DOHH2 (cell line): ENCODE data around the gene MRGPRF.

Experiments
- CTCF ChIP-seq: fragments of 200-600 bp; sonication (generic); IDR thresholded peaks from one replicate; pipeline ENCODE4 v1.5.1; 2014; ENCODE audit warnings: antibody characterized with exemption, mild to moderate bottlenecking, low read depth, low read length; ENCODE audit not compliant: poor library complexity, severe bottlenecking
- EZH2phosphoT487 ChIP-seq: fragments of 200-600 bp; sonication (generic); IDR thresholded peaks from 2 replicates; pipeline ENCODE4 v1.6.1; 2017; ENCODE audit warnings: borderline replicate concordance, mild to moderate bottlenecking, antibody characterized with exemption, low read length, moderate library complexity, mixed read lengths

DNA sequence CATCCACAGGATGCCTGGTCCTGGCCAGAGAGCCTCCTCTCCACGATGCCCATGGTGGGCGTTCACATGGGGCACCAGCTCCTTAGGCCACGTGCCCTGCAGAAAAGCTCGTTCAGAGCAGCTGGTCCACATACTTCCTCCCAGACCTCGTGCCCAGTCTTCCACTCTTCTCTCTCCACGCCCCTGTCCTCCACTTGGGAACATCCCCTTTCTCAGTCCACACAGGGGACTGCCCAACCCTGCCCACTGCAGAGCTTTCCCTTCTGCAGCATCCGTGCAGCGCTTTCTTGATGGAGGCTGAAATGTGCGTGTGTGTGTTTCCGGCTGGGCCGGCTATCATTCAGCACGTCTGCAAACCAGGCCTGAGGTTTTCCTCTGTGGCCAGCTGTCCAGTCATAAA lies 46.9 kb upstream of the MRGPRF start:
- TF ChIP-seq CTCF (no peak), EZH2phosphoT487 (no peak)
